NCI-H2227 (cell line): Measurements from ENCODE around the gene RPAP2.
"Not testable (repeated sequence)": the region's sequence is repeated elsewhere in the genome, so short reads cannot be mapped to it uniquely, and the experiment has no call there.

Source experiments
- DNase-seq: peaks from one replicate; lab custom pipeline; 2025; ENCODE audit not compliant: unreplicated experiment; lab: John Stamatoyannopoulos, UW

The RPAP2 gene

DNA sequence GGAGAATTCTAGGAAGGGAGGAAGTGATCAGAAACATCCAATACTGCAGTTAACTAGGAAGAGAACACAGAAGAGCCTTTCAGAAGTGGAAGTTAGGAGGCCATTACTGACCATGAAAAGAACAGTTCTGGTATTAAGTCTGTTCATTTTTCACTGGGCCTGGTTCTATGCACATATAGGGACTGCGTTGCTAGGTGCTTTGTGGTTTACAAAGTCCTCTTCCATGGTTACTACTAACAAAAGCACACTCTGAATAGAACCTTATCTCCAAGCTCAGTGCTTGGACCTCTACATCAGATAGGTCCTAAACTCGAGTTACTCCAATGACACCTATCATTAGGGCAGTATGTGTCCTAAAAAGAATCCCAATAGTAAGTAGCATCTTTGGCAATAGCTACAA is 75.4 kb downstream of the RPAP2 start:
- DNase-seq, result no peak

DNA sequence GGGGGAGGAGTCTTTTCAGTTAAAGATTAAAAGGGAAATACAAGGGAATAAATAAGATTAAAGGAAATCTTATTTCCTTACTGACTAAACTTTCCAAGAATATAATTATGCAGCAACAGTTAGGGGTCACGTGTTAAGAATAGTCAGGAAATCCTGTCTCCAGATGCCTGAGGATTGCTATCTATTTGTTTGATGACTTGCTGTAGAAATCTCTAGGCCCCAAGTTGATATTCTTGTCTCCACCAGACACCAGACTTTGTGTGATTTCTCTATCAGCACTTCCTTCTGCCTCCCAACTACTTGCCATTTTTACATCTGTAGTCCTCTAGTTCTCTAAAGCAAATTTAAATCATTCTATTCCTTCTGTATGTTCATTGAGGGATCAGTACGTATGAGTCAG is 77.5 kb downstream of the RPAP2 start:
- no peak for DNase-seq

DNA sequence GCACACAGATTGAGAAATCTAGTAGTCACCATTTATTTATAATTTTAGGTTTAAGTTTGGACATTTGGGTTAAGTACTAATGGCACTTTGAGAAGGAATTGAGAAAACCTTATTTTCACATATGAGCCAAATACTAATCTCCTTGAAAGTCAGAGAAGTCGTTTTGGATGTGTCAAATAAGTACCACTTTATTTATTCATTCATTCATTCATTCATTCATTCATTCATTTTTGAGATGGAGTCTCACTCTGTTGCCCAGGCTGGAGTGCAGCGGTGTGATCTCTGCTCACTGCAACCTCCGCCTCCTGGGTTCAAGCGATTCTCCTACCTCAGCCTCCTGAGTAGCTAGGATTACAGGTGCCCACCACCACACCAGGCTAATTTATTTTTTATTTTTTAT is 79.1 kb downstream of the RPAP2 start:
- not testable (repeated sequence) for DNase-seq

DNA sequence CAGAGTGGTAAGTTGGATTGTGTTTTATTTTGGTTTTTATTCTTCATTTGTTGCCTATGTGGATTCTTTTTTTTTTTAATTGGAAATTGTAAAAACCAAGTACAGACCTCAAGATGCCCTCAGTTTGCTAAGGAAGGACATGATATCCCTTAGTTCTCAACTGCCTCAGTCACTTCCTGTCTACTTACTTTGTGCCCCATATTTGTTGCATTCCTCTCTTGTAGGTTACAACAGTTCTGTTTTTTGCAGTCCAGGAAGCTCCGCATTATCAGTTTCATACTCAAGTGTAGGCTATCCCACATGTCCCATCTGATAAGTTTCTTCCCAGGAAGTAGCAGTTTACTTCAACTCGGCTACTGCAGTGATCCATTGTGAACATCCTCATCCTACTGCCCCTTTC is 82.0 kb downstream of the RPAP2 start:
- no peak for DNase-seq

DNA sequence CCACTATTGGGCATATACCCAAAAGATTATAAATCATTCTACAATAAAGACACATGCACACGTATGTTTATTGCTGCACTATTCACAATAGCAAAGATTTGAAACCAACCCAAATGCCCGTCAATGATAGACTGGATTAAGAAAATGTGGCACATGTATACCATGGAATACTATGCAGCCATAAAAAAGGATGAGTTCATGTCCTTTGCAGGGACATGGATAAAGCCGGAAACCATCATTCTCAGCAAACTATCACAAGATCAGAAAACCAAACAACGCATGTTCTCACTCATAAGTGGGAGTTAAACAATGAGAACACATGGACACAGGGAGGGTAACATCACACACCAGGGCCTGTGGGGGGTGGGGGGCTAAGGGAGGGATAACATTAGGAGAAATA is 95.1 kb downstream of the RPAP2 start:
- DNase-seq, result not testable (repeated sequence)

DNA sequence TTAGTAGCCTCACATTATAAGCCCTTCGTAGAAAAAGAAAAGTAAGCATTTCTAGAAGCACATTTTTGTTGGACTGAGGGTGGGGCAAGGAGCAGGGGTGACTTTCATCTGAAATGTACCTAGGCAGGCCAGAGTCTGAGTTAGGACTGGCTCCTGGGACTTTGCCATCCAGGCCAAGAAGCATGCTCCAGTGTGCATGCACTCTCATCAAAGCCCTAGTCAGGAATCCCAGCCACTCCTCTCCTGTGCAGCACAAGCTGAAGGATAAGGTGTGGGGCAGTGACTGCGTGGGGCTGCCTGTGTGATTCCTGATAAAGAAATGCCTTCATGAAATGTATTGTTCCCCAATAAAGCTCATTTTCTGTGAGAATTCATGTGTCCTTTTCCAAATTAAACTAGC is 99.7 kb downstream of the RPAP2 start:
- no peak for DNase-seq

DNA sequence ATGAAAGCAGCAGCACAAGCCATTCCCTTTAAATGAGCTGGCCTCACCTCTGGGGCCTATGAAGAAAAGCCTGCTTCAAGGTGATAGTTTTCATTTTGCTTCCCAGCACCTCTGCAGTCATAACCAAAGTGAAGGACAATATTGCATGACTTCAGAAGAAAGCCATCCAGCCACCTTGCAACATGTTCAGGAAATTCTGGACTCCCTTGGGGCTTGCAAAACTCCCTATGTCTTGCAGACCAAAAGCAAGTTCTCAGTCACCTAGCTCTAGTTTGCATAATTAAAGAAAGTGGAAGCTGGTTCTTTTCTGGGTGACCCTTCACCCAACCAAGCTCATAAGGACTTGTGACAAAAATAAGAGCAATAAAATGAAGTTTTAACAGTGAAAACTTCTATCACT is 100.2 kb downstream of the RPAP2 start:
- DNase-seq, result no peak

DNA sequence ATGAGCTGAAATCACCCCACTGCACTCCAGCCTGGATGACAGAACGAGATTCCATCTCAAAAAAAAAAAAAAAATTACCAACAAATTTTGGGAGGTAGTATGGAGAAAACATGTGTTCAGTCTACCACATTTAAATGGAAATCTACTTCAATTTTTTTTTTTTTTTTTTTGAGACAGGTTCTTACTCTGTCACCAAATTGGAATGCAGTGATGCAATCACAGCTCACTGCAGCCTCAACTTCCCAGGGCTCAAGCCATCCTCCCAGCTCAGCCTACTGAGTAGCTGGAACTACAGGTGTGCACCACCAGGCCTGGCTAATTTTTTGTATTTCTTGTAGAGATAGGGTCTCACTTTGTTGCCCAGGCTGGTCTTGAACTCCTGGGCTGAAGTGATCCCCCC is 105.8 kb downstream of the RPAP2 start:
- DNase-seq, result no peak

DNA sequence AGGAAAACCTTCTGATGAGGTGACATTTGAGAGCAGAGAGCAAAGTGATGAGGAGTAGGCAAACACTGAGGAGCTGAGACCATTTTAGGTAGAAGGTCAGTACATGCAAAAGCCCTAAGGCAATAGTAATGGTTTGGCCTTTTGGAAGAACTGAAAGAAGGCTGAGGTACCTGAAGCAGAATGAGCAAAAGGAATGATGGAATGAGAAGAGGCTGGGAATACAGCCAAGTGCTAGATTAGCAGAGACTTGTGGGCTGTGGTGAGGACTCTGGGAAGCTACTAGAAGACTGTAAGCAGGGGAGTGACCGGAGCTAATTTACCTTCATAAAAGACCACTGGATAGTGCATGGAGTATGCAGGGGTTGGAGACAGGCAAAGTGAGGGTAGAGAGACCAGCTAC is 110.0 kb downstream of the RPAP2 start:
- no peak for DNase-seq

DNA sequence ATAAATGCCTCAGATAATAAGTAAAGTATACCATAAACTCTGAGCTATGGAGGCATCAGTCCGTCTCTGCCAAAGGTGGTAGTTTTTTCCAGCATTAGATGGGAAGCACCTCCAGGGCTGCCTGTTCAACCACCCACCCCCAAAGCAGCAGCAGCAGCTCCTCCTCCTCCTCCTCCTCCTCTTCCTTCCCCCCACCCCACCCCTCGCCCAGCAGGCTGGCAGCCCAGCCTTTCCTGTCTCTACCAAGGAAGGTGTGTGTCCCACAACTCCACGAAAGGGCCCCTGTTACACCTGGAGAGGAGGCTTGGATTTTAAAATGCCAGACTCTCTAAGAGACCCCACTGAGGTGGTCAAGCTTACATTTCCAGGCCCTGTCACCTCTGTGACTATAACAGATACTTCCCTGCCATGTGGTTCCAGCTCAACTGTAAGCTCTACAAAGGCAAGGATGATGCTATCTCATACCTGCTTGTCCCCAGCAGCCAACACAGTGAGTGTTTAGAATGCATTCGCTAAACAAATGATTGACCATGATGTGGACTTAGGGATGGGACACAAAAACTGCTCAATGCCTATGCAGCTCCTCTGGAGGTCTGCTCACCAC is 111.2 kb downstream of the RPAP2 start:
- DNase-seq, result no peak

DNA sequence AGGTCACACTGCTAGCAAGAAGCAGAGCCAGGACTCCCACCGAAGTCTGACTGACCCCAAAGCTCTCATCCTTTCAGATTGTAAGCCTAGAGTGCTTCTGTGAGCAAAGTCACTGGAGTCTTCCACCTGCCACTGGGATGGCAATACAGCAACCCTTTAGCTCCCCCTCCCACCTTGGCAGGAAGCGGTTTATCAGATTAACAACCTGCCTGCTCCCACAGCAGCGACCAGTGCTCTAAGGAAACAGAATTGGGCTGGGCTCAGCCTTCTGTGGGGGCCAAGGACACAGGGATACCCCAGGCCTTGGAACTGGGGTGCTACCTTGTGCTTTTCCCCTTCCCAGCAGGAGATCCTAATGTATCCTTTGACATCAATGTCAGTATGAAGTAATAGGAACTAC is 111.8 kb downstream of the RPAP2 start:
- DNase-seq, result no peak

DNA sequence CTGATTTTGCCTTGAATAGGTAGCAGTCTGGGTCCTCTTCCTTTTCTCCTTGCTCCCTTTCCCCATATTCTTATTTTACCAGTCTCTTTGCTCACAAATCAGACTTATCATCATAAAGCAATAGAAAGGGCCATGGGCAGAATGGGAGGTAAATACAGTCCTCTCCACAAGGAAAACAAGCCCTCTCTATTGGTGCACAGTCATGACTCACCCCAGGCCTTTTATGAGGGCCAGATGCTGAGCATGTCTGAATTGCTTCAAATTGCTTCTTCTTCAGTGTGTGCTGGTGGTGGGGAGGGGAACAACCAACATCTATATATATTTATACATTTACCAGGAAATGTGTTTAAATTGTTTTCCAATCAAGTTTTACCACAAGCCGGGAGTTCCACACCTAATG is 112.7 kb downstream of the RPAP2 start:
- DNase-seq, result no peak

DNA sequence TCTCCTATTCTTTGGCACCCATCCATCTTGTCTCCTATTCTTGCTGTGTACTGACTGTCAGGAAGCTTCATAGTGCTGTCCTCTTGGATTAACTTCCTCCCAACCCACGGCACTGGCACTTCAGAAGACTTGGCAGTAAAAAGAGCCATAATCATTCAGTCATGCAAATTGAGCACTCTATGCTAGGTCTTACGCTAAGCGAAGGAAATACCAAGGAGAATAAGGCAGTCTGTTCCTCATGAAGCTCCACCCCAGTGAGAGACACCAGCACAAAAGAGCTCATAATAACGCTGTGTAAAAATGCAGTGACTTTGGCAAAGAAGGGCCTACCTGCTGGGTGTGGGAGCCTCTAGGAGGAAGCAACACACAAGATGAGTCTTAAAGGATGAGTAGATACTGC is 120.8 kb downstream of the RPAP2 start:
- DNase-seq, result no peak

DNA sequence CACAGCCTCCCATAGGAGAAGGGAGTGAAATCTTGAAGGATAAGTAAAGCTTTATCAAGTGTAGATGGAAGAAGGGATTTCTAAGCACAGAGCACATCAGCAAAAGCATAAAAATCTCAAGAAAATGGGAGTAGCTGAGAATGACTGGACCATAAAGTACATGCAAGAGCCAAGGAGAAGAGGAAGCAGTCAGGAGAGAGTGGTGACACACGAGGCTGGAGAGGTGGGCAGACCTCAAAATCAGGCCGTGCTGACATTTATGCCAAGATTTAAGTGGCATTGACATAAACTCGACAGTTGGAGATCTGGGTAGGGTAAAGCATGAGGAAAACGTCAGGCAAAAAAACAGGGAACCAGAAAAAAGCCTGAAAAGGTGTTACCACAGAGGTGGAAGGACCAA is 125.5 kb downstream of the RPAP2 start:
- DNase-seq, result no peak

DNA sequence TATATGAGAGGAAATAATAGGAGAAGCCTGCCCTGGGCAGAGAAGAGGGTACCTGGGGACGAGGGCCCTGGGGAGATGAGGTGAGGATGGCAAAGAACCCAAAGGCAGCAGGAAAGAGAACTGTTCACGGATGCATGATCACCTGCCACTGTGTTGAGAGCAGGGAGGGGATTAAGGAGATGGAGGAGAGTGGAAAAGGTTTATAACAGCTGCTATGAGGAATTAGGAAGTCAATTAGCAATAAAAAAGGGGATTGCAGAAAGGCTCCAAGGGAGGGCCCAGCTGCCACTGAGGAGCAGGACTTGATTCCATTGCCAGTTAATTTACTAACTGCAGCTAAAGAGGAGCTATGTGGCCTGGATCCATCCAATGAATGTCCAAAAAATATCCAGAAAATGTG is 126.8 kb downstream of the RPAP2 start:
- no peak for DNase-seq

DNA sequence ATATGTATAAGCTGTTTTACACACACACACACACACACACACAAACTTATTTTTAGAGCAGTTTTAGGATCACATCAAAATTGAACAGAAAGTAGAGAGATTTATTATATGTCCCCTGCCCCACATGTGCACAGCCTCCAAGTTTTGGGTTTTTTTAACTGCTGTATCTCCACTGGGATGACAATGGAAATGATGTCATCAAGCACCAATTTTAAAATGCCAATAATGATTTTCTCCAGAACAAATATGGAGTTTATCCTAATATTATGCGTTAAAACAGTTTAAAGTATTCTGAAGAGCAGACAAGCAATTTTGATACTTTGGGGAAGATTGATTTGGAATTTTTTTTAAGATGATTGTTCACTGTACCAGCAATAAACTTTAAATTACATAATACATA is 131.2 kb downstream of the RPAP2 start:
- no peak for DNase-seq

DNA sequence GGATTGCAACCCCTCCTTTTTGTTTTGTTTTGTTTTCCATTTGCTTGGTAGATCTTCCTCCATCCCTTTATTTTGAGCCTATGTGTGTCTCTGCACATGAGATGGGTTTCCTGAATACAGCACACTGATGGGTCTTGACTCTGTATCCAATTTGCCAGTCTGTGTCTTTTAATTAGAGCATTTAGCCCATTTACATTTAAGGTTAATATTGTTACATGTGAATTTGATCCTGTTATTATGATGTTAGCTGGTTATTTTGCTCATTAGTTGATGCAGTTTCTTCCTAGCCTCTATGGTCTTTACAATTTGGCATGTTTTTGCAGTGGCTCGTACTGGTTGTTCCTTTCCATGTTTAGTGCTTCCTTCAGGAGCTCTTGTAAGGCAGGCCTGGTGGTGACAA is 135.7 kb downstream of the RPAP2 start:
- DNase-seq, result not testable (repeated sequence)

DNA sequence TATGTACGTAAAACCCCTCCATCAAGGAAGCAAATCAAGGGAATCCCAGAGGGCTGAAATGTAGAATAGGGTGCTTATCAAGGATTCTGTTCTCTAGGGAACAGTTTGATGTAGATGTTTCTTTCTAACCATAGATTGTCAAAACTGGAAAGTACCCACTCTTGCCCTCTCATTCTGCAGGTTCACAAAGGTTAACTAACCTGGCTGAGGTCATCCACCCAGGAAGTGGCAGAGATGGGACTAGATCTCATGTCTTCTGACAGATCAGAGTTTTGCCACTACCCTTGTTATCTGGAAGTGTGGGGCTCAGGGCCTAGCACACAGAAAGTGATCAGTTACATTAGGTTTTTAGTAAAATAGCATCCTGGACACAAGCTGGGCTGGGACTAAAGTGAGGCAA is 140.4 kb downstream of the RPAP2 start:
- DNase-seq, result no peak

DNA sequence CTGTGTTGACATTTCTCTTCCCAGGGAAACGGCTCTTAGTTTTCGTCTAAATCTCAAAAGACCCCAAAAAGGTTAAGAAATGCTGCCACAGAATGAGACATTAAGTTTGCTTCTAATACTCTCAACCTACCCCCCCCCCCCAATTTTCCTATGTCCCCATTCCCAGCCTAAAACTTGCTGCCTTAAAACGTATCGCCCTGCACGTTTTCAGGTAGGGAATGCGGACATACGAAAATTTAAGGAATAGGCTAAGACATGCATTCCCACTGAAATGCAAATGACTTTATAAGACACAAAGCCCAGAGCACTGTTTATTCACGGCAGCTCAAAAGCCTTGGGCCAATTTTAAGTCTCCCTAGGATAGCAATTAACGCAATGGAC is 142.4 kb downstream of the RPAP2 start:
- no peak for DNase-seq

DNA sequence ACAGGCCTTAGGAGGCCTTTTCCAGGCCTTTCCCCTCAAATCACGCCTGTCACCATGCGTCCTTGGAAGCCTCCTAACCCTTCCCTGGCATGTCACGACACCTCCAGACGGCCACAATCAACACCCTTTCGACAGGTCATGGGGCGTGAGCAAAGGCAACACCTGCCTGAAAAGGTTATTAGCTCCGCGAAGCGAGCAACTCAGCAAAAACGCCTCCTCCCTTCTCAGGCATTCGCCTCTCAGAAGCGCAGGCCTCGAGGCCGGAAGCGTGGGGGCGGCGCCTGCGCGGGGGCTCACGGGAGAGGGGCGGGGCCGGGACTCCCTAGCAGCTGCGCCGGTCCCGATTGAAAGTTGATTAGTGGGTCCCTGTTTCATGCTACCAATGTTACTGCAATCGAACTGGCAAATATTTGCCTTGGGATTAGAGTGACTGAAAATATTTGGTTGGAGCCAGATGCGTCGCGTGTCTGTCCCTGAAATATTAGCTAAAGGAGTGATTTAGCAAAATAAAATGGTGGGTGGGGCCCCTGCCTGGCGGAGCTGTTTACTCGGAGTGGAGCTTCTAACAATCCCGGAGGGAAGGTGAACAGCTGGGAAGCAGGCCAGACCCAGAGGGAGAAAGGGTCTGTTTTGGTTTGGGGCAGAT is 143.0 kb downstream of the RPAP2 start:
- no peak for DNase-seq

DNA sequence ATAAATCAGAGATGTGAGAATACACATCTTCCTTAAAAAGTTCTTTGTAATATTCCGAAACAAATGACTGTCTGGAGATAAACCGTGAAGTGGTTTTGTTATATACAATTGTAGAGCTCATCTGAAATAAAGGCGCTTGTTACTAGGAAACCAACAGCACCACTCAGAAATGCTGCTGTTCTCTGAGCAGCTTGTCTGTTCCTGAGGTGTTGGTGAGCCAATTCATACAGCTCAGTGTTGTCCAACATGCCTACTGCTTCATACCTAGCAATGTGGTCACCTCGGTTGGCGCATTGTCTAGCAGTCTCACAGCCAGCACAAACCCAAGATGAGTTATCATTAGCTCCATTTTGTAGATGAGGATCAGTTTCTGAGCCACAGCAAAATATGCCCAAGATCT is 143.5 kb downstream of the RPAP2 start:
- DNase-seq, result no peak

DNA sequence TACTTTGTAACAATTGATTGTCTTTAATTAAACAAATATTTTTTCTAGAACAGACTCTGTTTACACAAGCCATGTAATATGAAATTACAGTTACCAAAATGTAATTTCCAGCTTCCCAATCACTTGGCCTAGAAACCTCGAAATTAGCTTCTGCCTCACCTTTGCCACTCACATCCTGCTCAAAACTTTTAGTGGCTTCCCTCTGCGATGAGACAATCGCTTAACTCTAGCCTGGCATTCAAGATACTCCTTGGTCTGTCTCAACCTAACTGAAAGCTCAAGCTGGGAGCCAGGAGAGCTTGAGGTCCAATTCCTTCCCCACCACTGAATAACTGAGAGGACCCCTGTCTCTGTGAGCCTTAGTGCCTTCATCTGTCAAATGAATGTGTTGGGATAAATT is 145.0 kb downstream of the RPAP2 start:
- DNase-seq, result no peak

DNA sequence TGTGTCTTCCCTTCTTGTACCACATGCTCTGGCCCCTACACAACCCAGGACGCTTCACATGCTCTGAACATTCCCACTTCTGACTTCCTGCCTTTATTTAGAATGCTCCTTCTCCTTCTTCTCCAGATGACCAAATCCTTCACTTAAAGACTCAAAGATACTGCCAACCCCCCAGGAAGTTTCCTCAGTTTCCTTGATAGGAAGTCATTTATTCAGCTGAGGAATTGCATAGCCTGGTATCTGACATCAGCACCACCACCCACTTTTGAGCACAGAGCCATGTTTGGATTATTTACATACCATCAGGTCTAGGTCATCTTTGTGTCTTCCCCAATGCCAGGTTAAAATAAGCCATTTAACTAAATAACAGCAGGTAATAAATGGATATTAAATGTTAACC is 145.5 kb downstream of the RPAP2 start:
- DNase-seq, result no peak
